Heart left ventricle (tissue), 16 donors: ENCODE data around the gene ARIH2. TPM values are rescaled to one million over a fixed set of nuclear protein-coding genes. Genes with fewer than 3 reads are reported as not detected.

Experiments used
- ATAC-seq, 4 donors: fragments of 200-7000 bp; cut with Tn5 transposase; one replicate each; pipeline ENCODE4 v1.9.1; 2020 to 2022; ENCODE audit warnings: moderate library complexity in 4 of 4, mild to moderate bottlenecking in 3 of 4, moderate number of reproducible peaks in 1 of 4
- DNase-seq, 5 donors: peaks; one replicate each; pipeline ENCODE4 v3.0.0-alpha.2; 2020
- H3K27ac ChIP-seq, 12 donors: fragments of 200-600 bp; sonication (generic) in 4 of 12; one replicate each; pipeline versions ENCODE4 v1.5.0 to v1.8.0; 2016 to 2022; ENCODE audit warnings: mild to moderate bottlenecking in 2 of 12
- H3K27me3 ChIP-seq, 9 donors: fragments of 200-600 bp; sonication (generic) in 2 of 9; one replicate each; pipeline versions ENCODE4 v1.5.1 to v1.8.0; 2016 to 2022; ENCODE audit warnings: mild to moderate bottlenecking in 3 of 9
- H3K36me3 ChIP-seq, 9 donors: fragments of 200-600 bp; sonication (generic) in 2 of 9; one replicate each; pipeline versions ENCODE4 v1.5.0 to v1.8.0; 2018 to 2022; ENCODE audit warnings: mild to moderate bottlenecking in 2 of 9
- H3K4me1 ChIP-seq, 12 donors: fragments of 200-600 bp; sonication (generic) in 4 of 12; one replicate each; pipeline versions ENCODE4 v1.5.0 to v1.8.0; 2016 to 2022; ENCODE audit warnings: mild to moderate bottlenecking in 3 of 12
- H3K4me3 ChIP-seq, 12 donors: fragments of 200-600 bp; sonication (generic) in 4 of 12; one replicate each; pipeline versions ENCODE4 v1.5.0 to v1.8.0; 2017 to 2022; ENCODE audit warnings: mild to moderate bottlenecking in 9 of 12, moderate library complexity in 4 of 12
- H3K9me3 ChIP-seq, 12 donors: fragments of 200-600 bp; sonication (generic) in 4 of 12; one replicate each; pipeline versions ENCODE4 v1.5.0 to v1.8.0; 2016 to 2022; ENCODE audit warnings: mild to moderate bottlenecking in 1 of 12
- CTCF ChIP-seq, 12 donors: fragments of 200-600 bp; sonication (generic) in 4 of 12; IDR thresholded peaks; one replicate each; pipeline versions ENCODE4 v1.5.0 to v1.8.0; 2018 to 2022; ENCODE audit warnings: antibody characterized with exemption in 12 of 12, mild to moderate bottlenecking in 5 of 12
- POLR2A ChIP-seq, 2 donors: fragments of 450-650 bp; IDR thresholded peaks; one replicate each; pipeline ENCODE4 v1.6.1; 2017; ENCODE audit warnings: antibody characterized with exemption in 2 of 2, mild to moderate bottlenecking in 2 of 2, moderate library complexity in 2 of 2
- WGBS, 4 donors: extraction: QIAGEN DNeasy Blood & Tissue Kit in 2 of 4; methylation state at CpG; one replicate each; pipeline versions ENCODE4 v1.1.5 to v1.1.7; 2013 to 2018; 5-methylcytosine and 5-hydroxymethylcytosine counted together
- intact Hi-C, 10 donors: fragments of 100-400 bp; cut with DNase I; formaldehyde crosslinking; loops; one replicate each; pipeline versions ENCODE4 v1.11.1 to v1.14.2; 2022
- polyA plus RNA-seq, 2 donors: library from polyadenylated mRNA; stranded (reverse); fragments of 200-250 nt; gene quantifications; one replicate each; pipeline ENCODE4 v1.2.3, GENCODE V29; 2013
- total RNA-seq, 9 donors: library from RNA; depleted of rRNA in 2 of 9; stranded (reverse); fragments of >200 nt in 2 of 9; fragmentation: NEBNext Ultra II Directional in 3 of 9; extraction: Animal tissue kit (Norgen Biotek cat#: 25700) in 3 of 9; gene quantifications; one replicate each; pipeline versions ENCODE4 v1.1.0 to v1.2.4, GENCODE V29; 2016 to 2023
- donor health status: ischemic (EF 13 %, LVEDD 7.1; RV severe dilation, severe dysfunction).
- donor health status: healthy with polysubstance abuse.
- donor health status: DM: no; HTN: yes; CAD: no.
- donor health status: DM: no; HTN: no; CAD: no.
- donor health status: ischemic (EF 25% LVEDD 6.9; RV normal size, moderate dysfunction).
- donor health status: ischemic (EF 25% LVEDD 5.7; RV mildly dilated, moderate dysfunction).
- donor health status: healthy.
- donor health status: DM: yes; HTN: yes; CAD: no.
- donor health status: ischemic (EF 35%, LVEDD 5.7; RV mildly dilated, moderate dysfunction).
- donor health status: nonischemic (EF 11% LVEDD 7.7; RV severe dilation, severe dysfunction).
- donor health status: DM: yes; HTN: yes; CAD: no.
- donor health status: PGD.
- donor health status: ischemic (EF 29% LVEDD 5.4; RV normal size, mild dysfunction).
- donor health status: nonischemic (EF 23%, LVEDD 6.1; RV moderate dilation, normal function).

The ARIH2 gene
- total and polyA plus RNA-seq, 11 donors: 77.6 to 223 (median 126) TPM

- ATAC-seq: peak; percentile 19 to 32 (median 24)
- H3K4me3 ChIP-seq: no peak overlapping the region
Observed at GRCh38 chr3:49012441-49013017, 93.9 kb downstream of the ARIH2 start.

GRCh38 chr3:49013113-49013737 lies 94.6 kb downstream of the ARIH2 start:
- Histone ChIP-seq H3K4me1 (peaks cover 0 to 32% (median 20%) of the 10 kb centered on the region in 12 donors), H3K9me3 (no peaks in the 10 kb centered on the region), H3K27ac (peak overlapping the region in 9 of 12 donors; percentile 49 to 69 (median 54)), H3K36me3 (peaks cover 0 to 57% (median 39%) of the 10 kb centered on the region in 9 donors), H3K27me3 (no peaks in the 10 kb centered on the region), H3K4me3 (no peak overlapping the region)
- TF ChIP-seq CTCF (IDR thresholded peaks at IDR 0.05): no peak
- no peak for TF ChIP-seq POLR2A (IDR thresholded peaks at IDR 0.05)
- intact Hi-C loops: no loop called here
- ATAC-seq: no peak
- peak in 1 of 5 donors; percentile 5 for DNase-seq
- 80 to 84% (median 81%) methylated on average over 14 to 19 of the region's 19 CpGs for WGBS, 4 donors

More at GRCh38 chr3:49012441-49013017, 93.9 kb downstream of the ARIH2 start:
- Histone ChIP-seq H3K36me3 (peaks cover 0 to 57% (median 39%) of the 10 kb centered on the region in 9 donors), H3K9me3 (no peaks in the 10 kb centered on the region), H3K27me3 (no peaks in the 10 kb centered on the region), H3K4me1 (peaks cover 0 to 33% (median 20%) of the 10 kb centered on the region in 12 donors), H3K27ac (peak overlapping the region in 9 of 12 donors; percentile 49 to 69 (median 54))
- TF ChIP-seq CTCF (IDR thresholded peaks at IDR 0.05) (no peak), POLR2A (IDR thresholded peaks at IDR 0.05) (no peak)
- WGBS, 4 donors: 50 to 75% (median 59%) methylated on average over 9 to 17 of the region's 17 CpGs
- DNase-seq: peak in 2 of 5 donors; percentile 53 to 63
- intact Hi-C loops: no loop called here

- Histone ChIP-seq H3K4me1 (peaks cover 0 to 31% (median 22%) of the 10 kb centered on the region in 12 donors), H3K27ac (peak overlapping the region in 1 of 12 donors; percentile 61), H3K4me3 (no peak overlapping the region), H3K27me3 (no peaks in the 10 kb centered on the region), H3K9me3 (no peaks in the 10 kb centered on the region), H3K36me3 (peaks cover 0 to 57% (median 39%) of the 10 kb centered on the region in 9 donors)
- intact Hi-C loops: no loop called here
- peak in 10 of 12 donors; percentile 17 to 51 (median 38) for TF ChIP-seq CTCF (IDR thresholded peaks at IDR 0.05)
- TF ChIP-seq POLR2A (IDR thresholded peaks at IDR 0.05): no peak
- DNase-seq (peak in 1 of 5 donors; percentile 35), ATAC-seq (no peak)
- 84 to 85% (median 85%) methylated on average over 15 to 24 of the region's 24 CpGs for WGBS, 4 donors
Observed at GRCh38 chr3:49013738-49014660, 95.4 kb downstream of the ARIH2 start.
